H9 (cell line): ENCODE results near the gene PSMD8. TPM values are rescaled to one million over a fixed set of nuclear protein-coding genes. Genes with fewer than 3 reads are reported as not detected.

Experiments
- DNase-seq: peaks from one replicate; pipeline ENCODE4 v3.0.0-alpha.2; 2017
- H2AFZ ChIP-seq: one replicate; pipeline ENCODE4 v1.6.1; 2013; ENCODE audit warnings: mild to moderate bottlenecking, low read length, control low read depth, moderate library complexity
- H2AK5ac ChIP-seq: 2 replicates; pipeline ENCODE4 v1.6.1; 2013; ENCODE audit warnings: low read length, control low read depth, mixed read lengths; ENCODE audit not compliant: insufficient read length
- H2BK120ac ChIP-seq: one replicate; pipeline ENCODE4 v1.6.1; 2013; ENCODE audit warnings: low read depth, mild to moderate bottlenecking, low read length, control low read depth, inconsistent platforms; ENCODE audit not compliant: poor library complexity, severe bottlenecking
- H2BK12ac ChIP-seq: 2 replicates; pipeline ENCODE4 v1.6.1; 2013; ENCODE audit warnings: low read length, control low read depth, mixed read lengths, low read depth; ENCODE audit not compliant: insufficient read length
- H2BK15ac ChIP-seq: 2 replicates; pipeline ENCODE4 v1.6.1; 2013; ENCODE audit warnings: low read depth, low read length, control low read depth
- H2BK20ac ChIP-seq: one replicate; pipeline ENCODE4 v1.6.1; 2013; ENCODE audit warnings: low read depth, mild to moderate bottlenecking, low read length, control low read depth, inconsistent platforms; ENCODE audit not compliant: poor library complexity, severe bottlenecking
- H2BK5ac ChIP-seq: 2 replicates; pipeline ENCODE4 v1.6.1; 2013; ENCODE audit warnings: low read length, control low read depth, mixed read lengths; ENCODE audit not compliant: insufficient read length
- H3K14ac ChIP-seq: 2 replicates; pipeline ENCODE4 v1.6.1; 2013; ENCODE audit warnings: low read length, control low read depth; ENCODE audit not compliant: insufficient read depth
- H3K18ac ChIP-seq: 2 replicates; pipeline ENCODE4 v1.6.1; 2013; ENCODE audit warnings: low read depth, mild to moderate bottlenecking, mixed read lengths, low read length, control low read depth; ENCODE audit not compliant: insufficient read length
- H3K23ac ChIP-seq: 2 replicates; pipeline ENCODE4 v1.6.1; 2013; ENCODE audit warnings: low read length, control low read depth, mixed read lengths, low read depth; ENCODE audit not compliant: insufficient read length
- H3K23me2 ChIP-seq: 2 replicates; pipeline ENCODE4 v1.6.1; 2013; ENCODE audit warnings: low read depth, mild to moderate bottlenecking, mixed read lengths, low read length, control low read depth; ENCODE audit not compliant: insufficient read length, poor library complexity, severe bottlenecking
- H3K27ac ChIP-seq: 2 replicates; pipeline ENCODE4 v1.5.1; 2013; ENCODE audit warnings: low read length, control low read depth, mixed read lengths, low read depth; ENCODE audit not compliant: insufficient read length
- H3K27me3 ChIP-seq: 2 replicates; pipeline ENCODE4 v1.6.1; 2013; ENCODE audit warnings: low read length, control low read depth, inconsistent platforms; ENCODE audit not compliant: insufficient read depth
- H3K4ac ChIP-seq: 2 replicates; pipeline ENCODE4 v1.6.1; 2013; ENCODE audit warnings: low read depth, mild to moderate bottlenecking, control low read depth, inconsistent platforms, low read length, moderate library complexity
- H3K4me1 ChIP-seq: 2 replicates; pipeline ENCODE4 v1.6.1; 2013; ENCODE audit warnings: low read length, control low read depth, inconsistent platforms; ENCODE audit not compliant: insufficient read depth
- H3K4me2 ChIP-seq: 2 replicates; pipeline ENCODE4 v1.6.1; 2013; ENCODE audit warnings: low read length, control low read depth, mixed read lengths; ENCODE audit not compliant: insufficient read length, insufficient read depth
- H3K56ac ChIP-seq: 2 replicates; pipeline ENCODE4 v1.6.1; 2013; ENCODE audit warnings: low read depth, mild to moderate bottlenecking, mixed read lengths, low read length, control low read depth; ENCODE audit not compliant: insufficient read length
- H3K79me1 ChIP-seq: 2 replicates; pipeline ENCODE4 v1.6.1; 2013; ENCODE audit warnings: low read depth, mild to moderate bottlenecking, moderate library complexity, low read length, control low read depth, inconsistent platforms; ENCODE audit not compliant: insufficient read depth, poor library complexity, severe bottlenecking
- H3K79me2 ChIP-seq: 2 replicates; pipeline ENCODE4 v1.6.1; 2013; ENCODE audit warnings: low read length, control low read depth, inconsistent platforms; ENCODE audit not compliant: insufficient read depth
- H3K9ac ChIP-seq: 2 replicates; pipeline ENCODE4 v1.6.1; 2013; ENCODE audit warnings: low read length, control low read depth, mixed read lengths; ENCODE audit not compliant: insufficient read length; ENCODE audit errors: extremely low read depth
- H3K9me3 ChIP-seq: one replicate; pipeline ENCODE4 v1.6.1; 2013; ENCODE audit warnings: low read depth, low read length, inconsistent platforms; ENCODE audit not compliant: control insufficient read depth
- H3T11ph ChIP-seq: one replicate; pipeline ENCODE4 v1.6.1; 2013; ENCODE audit warnings: mild to moderate bottlenecking, low read length, control low read depth, inconsistent platforms
- H4K20me1 ChIP-seq: one replicate; pipeline ENCODE4 v1.6.1; 2013; ENCODE audit not compliant: control insufficient read depth, insufficient read length, insufficient read depth
- H4K5ac ChIP-seq: 2 replicates; pipeline ENCODE4 v1.6.1; 2013; ENCODE audit warnings: low read depth, mild to moderate bottlenecking, mixed read lengths, low read length, control low read depth; ENCODE audit not compliant: insufficient read length
- H4K8ac ChIP-seq: replicated peaks from 2 replicates; pipeline ENCODE4 v1.6.1; 2013; ENCODE audit warnings: low read length, control low read depth, mixed read lengths, low read depth; ENCODE audit not compliant: insufficient read length
- H4K91ac ChIP-seq: 2 replicates; pipeline ENCODE4 v1.6.1; 2013; ENCODE audit warnings: low read depth, mild to moderate bottlenecking, moderate library complexity, mixed read lengths, low read length, control low read depth; ENCODE audit not compliant: insufficient read length
- H3K27ac Mint-ChIP-seq, 3 experiments: 2 replicates in 2 of 3; 3 replicates in 1 of 3; pipeline ENCODE4 v1.8.0; 2020 to 2021; ENCODE audit warnings: mixed read lengths in 3 of 3, mild to moderate bottlenecking in 1 of 3, moderate library complexity in 1 of 3
- H3K27me3 Mint-ChIP-seq: 2 replicates; pipeline ENCODE4 v1.8.0; 2021; ENCODE audit warnings: low read depth, mild to moderate bottlenecking, moderate library complexity, mixed read lengths
- H3K36me3 Mint-ChIP-seq, 3 experiments: 2 replicates in 2 of 3; 3 replicates in 1 of 3; pipeline ENCODE4 v1.8.0; 2020 to 2021; ENCODE audit warnings: low read depth in 3 of 3, mixed read lengths in 3 of 3; ENCODE audit not compliant: insufficient read depth in 1 of 3
- H3K4me1 Mint-ChIP-seq, 2 experiments: 2 replicates each; pipeline ENCODE4 v1.8.0; 2020; ENCODE audit warnings: mixed read lengths in 2 of 2
- H3K4me3 Mint-ChIP-seq, 2 experiments: 2 replicates in 1 of 2; 3 replicates in 1 of 2; pipeline ENCODE4 v1.8.0; 2020 to 2021; ENCODE audit warnings: mild to moderate bottlenecking in 2 of 2, mixed read lengths in 2 of 2, moderate library complexity in 1 of 2
- H3K9me3 Mint-ChIP-seq, 2 experiments: 2 replicates in 1 of 2; 3 replicates in 1 of 2; pipeline ENCODE4 v1.8.0; 2020; ENCODE audit warnings: mild to moderate bottlenecking in 2 of 2, mixed read lengths in 2 of 2, moderate library complexity in 1 of 2
- WGBS: extraction: QIAGEN DNeasy Blood & Tissue Kit; methylation state at CpG from one replicate; pipeline ENCODE4 v1.1.7; 2013; ENCODE audit warnings: missing lambda C conversion rate, low lambda C conversion rate, mixed read lengths; ENCODE audit not compliant: insufficient read length; ENCODE audit errors: extremely low coverage; 5-methylcytosine and 5-hydroxymethylcytosine counted together
- total RNA-seq: library from RNA; stranded (reverse); gene quantifications from 2 replicates; pipeline ENCODE4 v1.2.1, GENCODE V29; 2021
- TF ChIP-seq, protein P1 (sequence below): fragments of 200-600 bp; sonication (generic); conservative IDR thresholded peaks from 3 replicates; pipeline ENCODE4 v1.8.0; 2021; ENCODE audit warnings: antibody characterized with exemption, mild to moderate bottlenecking

PSMD8 gene
- total RNA-seq, 1 experiment from 2014 or later = 189 TPM

DNA sequence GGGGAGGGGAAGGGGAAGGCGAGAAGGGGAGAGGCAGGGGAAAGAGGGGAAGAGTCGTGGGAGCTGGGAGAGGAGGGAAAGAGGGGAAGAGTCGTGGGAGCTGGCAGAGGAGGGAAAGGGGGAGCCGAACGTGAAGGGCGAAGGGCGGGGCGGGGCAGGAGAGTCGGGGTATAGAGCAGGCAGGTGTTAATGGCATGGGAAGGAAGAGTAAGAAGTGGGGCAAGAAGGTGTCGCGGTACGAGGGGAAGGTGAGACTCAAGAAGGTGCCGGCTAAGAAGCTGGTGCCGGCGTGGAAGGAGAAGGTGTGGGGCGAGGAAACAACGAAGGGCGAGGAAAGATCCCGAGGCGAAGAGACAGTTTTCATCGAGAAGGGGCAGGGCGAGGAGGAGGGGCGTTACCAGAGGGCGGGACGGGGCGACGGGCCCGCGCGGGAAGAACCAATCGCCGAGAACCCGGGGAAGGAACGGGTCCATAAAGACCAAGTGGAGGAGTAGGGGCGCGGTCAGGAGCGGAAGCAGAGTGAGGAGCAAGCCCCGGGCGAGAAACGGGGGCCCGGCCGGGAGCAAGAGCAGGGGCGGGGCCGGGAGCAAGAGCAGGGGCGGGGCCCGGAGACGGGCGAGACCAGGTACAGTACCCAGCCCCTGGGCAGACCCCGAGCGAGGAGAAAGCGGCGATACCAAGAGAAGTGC is 38.3 kb upstream of the PSMD8 start:
- H3K9me3 Mint-ChIP-seq = no peaks in the 10 kb centered on the region
- no peak overlapping the region for H3K14ac ChIP-seq
- H3K27me3 Mint-ChIP-seq = no peaks in the 10 kb centered on the region; the same call in none of the 2 replicates
- no peak overlapping the region for H3K23ac ChIP-seq
- H4K5ac ChIP-seq = no peak overlapping the region
- H4K91ac ChIP-seq = no peak overlapping the region
- no peak overlapping the region for H2BK15ac ChIP-seq
- H3K9me3 ChIP-seq = no peaks in the 10 kb centered on the region
- H3K27ac ChIP-seq = no peak overlapping the region
- no peaks in the 10 kb centered on the region; a peak in 1 of 7 replicates for H3K36me3 Mint-ChIP-seq
- H2BK12ac ChIP-seq = no peak overlapping the region
- peak overlapping the region; percentile 22 for H2AFZ ChIP-seq
- DNase-seq = peak; percentile 98
- H3T11ph ChIP-seq = no peak overlapping the region
- H3K56ac ChIP-seq = no peak overlapping the region
- no peak overlapping the region for H4K8ac ChIP-seq
- H2BK20ac ChIP-seq = no peak overlapping the region
- H3K27ac Mint-ChIP-seq = peak overlapping the region; percentile 10 to 92 (median 88); a peak in 6 of 7 replicates
- H3K4me3 Mint-ChIP-seq = peak overlapping the region; percentile 87 to 96
- H3K4ac ChIP-seq = no peak overlapping the region
- H2AK5ac ChIP-seq = no peak overlapping the region
- no peak overlapping the region for H3K18ac ChIP-seq
- no peaks in the 10 kb centered on the region for H3K79me2 ChIP-seq
- no peaks in the 10 kb centered on the region for H3K79me1 ChIP-seq
- no peak overlapping the region for H2BK5ac ChIP-seq
- TF ChIP-seq, protein P1, sequence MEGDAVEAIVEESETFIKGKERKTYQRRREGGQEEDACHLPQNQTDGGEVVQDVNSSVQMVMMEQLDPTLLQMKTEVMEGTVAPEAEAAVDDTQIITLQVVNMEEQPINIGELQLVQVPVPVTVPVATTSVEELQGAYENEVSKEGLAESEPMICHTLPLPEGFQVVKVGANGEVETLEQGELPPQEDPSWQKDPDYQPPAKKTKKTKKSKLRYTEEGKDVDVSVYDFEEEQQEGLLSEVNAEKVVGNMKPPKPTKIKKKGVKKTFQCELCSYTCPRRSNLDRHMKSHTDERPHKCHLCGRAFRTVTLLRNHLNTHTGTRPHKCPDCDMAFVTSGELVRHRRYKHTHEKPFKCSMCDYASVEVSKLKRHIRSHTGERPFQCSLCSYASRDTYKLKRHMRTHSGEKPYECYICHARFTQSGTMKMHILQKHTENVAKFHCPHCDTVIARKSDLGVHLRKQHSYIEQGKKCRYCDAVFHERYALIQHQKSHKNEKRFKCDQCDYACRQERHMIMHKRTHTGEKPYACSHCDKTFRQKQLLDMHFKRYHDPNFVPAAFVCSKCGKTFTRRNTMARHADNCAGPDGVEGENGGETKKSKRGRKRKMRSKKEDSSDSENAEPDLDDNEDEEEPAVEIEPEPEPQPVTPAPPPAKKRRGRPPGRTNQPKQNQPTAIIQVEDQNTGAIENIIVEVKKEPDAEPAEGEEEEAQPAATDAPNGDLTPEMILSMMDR = no peak
- H4K20me1 ChIP-seq = no peaks in the 10 kb centered on the region
- WGBS = no CpG with 5 or more reads among the region's 52 CpGs
- peak overlapping the region; percentile 97 for H3K4me2 ChIP-seq
- no peak overlapping the region for H3K9ac ChIP-seq
- peaks cover 13% of the 10 kb centered on the region for H3K23me2 ChIP-seq
- H2BK120ac ChIP-seq = no peak overlapping the region
- H3K4me1 ChIP-seq = peaks cover 3% of the 10 kb centered on the region; the same call in 1 of the 2 replicates
- no peaks in the 10 kb centered on the region for H3K27me3 ChIP-seq
- H3K4me1 Mint-ChIP-seq = peaks cover 12 to 14% of the 10 kb centered on the region in 2 experiments
